Measurements from ENCODE around the gene SKI.

The SKI gene

GRCh38 chr1:2251363-2251762 is 23.2 kb downstream of the SKI start:
- H3K4me3 ChIP-seq (ENCODE audit: low read depth, low read length) = no peak overlapping the region
- no peak for DNase-seq (ENCODE audit: low read depth)
- TF ChIP-seq MYC (IDR thresholded peaks at IDR 0.05; ENCODE audit: low read depth, low read length) (no peak), POLR2A (IDR thresholded peaks at IDR 0.05; ENCODE audit: extremely low read depth, insufficient read length) (no peak), CTCF (IDR thresholded peaks at IDR 0.05; ENCODE audit: low read depth, low read length) (no peak), MAX (IDR thresholded peaks at IDR 0.05; ENCODE audit: low read depth, low read length) (no peak)

- H3K4me3 ChIP-seq (ENCODE audit: low read depth, low read length) = no peak overlapping the region
- TF ChIP-seq POLR2A (IDR thresholded peaks at IDR 0.05; ENCODE audit: extremely low read depth, insufficient read length) (no peak), MYC (IDR thresholded peaks at IDR 0.05; ENCODE audit: low read depth, low read length) (no peak), CTCF (IDR thresholded peaks at IDR 0.05; ENCODE audit: low read depth, low read length) (no peak), MAX (IDR thresholded peaks at IDR 0.05; ENCODE audit: low read depth, low read length) (no peak)
- no peak for DNase-seq (ENCODE audit: low read depth)
Observed at GRCh38 chr1:2251786-2252185, 23.7 kb downstream of the SKI start.

- DNase-seq (ENCODE audit: low read depth) = no peak
- no peak overlapping the region for H3K4me3 ChIP-seq (ENCODE audit: low read depth, low read length)
- TF ChIP-seq MAX (IDR thresholded peaks at IDR 0.05; ENCODE audit: low read depth, low read length) = no peak
- no peak for TF ChIP-seq POLR2A (IDR thresholded peaks at IDR 0.05; ENCODE audit: extremely low read depth, insufficient read length)
- no peak for TF ChIP-seq CTCF (IDR thresholded peaks at IDR 0.05; ENCODE audit: low read depth, low read length)
- no peak for TF ChIP-seq MYC (IDR thresholded peaks at IDR 0.05; ENCODE audit: low read depth, low read length)
Observed at GRCh38 chr1:2252423-2252822, 24.3 kb downstream of the SKI start.

GRCh38 chr1:2253036-2253796 is 25.1 kb downstream of the SKI start:
- H3K4me3 ChIP-seq (ENCODE audit: low read depth, low read length) = no peak overlapping the region

GRCh38 chr1:2253797-2254480 is 25.8 kb downstream of the SKI start:
- no peak overlapping the region for H3K4me3 ChIP-seq (ENCODE audit: low read depth, low read length)
- TF ChIP-seq POLR2A (IDR thresholded peaks at IDR 0.05; ENCODE audit: extremely low read depth, insufficient read length) (no peak), CTCF (IDR thresholded peaks at IDR 0.05; ENCODE audit: low read depth, low read length) (no peak), MAX (IDR thresholded peaks at IDR 0.05; ENCODE audit: low read depth, low read length) (no peak), MYC (IDR thresholded peaks at IDR 0.05; ENCODE audit: low read depth, low read length) (no peak)
- DNase-seq (ENCODE audit: low read depth) = no peak

More at GRCh38 chr1:2253036-2253796, 25.1 kb downstream of the SKI start:
- no peak for DNase-seq (ENCODE audit: low read depth)
- no peak for TF ChIP-seq MYC (IDR thresholded peaks at IDR 0.05; ENCODE audit: low read depth, low read length)
- TF ChIP-seq CTCF (IDR thresholded peaks at IDR 0.05; ENCODE audit: low read depth, low read length) = no peak
